ENCODE results near the gene NFKBIE.

GRCh38 chr6:44305200-44305725 lies 39.9 kb upstream of the NFKBIE start:
- TF ChIP-seq, protein P1, sequence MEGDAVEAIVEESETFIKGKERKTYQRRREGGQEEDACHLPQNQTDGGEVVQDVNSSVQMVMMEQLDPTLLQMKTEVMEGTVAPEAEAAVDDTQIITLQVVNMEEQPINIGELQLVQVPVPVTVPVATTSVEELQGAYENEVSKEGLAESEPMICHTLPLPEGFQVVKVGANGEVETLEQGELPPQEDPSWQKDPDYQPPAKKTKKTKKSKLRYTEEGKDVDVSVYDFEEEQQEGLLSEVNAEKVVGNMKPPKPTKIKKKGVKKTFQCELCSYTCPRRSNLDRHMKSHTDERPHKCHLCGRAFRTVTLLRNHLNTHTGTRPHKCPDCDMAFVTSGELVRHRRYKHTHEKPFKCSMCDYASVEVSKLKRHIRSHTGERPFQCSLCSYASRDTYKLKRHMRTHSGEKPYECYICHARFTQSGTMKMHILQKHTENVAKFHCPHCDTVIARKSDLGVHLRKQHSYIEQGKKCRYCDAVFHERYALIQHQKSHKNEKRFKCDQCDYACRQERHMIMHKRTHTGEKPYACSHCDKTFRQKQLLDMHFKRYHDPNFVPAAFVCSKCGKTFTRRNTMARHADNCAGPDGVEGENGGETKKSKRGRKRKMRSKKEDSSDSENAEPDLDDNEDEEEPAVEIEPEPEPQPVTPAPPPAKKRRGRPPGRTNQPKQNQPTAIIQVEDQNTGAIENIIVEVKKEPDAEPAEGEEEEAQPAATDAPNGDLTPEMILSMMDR (IDR thresholded peaks at IDR 0.05), result no peak
- no peak for TF ChIP-seq POLR2A (IDR thresholded peaks at IDR 0.05)

Data from right lobe of liver (tissue), 4 donors.